ENCODE results near the gene LY86.
A peak's percentile ranks its signal among the peaks of the same experiment; 100 is the strongest.

Gene LY86

GRCh38 chr6:6685249-6686040, 96.9 kb downstream of the LY86 start:
- DNase-seq: no peak

- no peak for DNase-seq
Measured at GRCh38 chr6:6686176-6686575, 97.7 kb downstream of the LY86 start.

- DNase-seq: peak in 1 of 2 donors; percentile 70
Measured at GRCh38 chr6:6686748-6687601, 98.5 kb downstream of the LY86 start.

GRCh38 chr6:6688283-6688682, 99.8 kb downstream of the LY86 start:
- DNase-seq: no peak

GRCh38 chr6:6688951-6689350, 100.4 kb downstream of the LY86 start:
- no peak for DNase-seq

GRCh38 chr6:6689400-6690143, 101.1 kb downstream of the LY86 start:
- no peak for DNase-seq

GRCh38 chr6:6690144-6690483, 101.6 kb downstream of the LY86 start:
- no peak for DNase-seq

GRCh38 chr6:6694368-6694780, 105.9 kb downstream of the LY86 start:
- DNase-seq: no peak

- no peak for DNase-seq
Measured at GRCh38 chr6:6694825-6695624, 106.5 kb downstream of the LY86 start.

- no peak for DNase-seq
Measured at GRCh38 chr6:6695625-6696276, 107.2 kb downstream of the LY86 start.

GRCh38 chr6:6696867-6697531, 108.5 kb downstream of the LY86 start:
- peak in 1 of 2 donors; percentile 18 for DNase-seq

- no peak for DNase-seq
Measured at GRCh38 chr6:6697620-6698019, 109.1 kb downstream of the LY86 start.

GRCh38 chr6:6699741-6700367, 111.3 kb downstream of the LY86 start:
- DNase-seq: peak in 1 of 2 donors; percentile 32

GRCh38 chr6:6700407-6701270, 112.1 kb downstream of the LY86 start:
- no peak for DNase-seq

- DNase-seq: no peak
Measured at GRCh38 chr6:6701864-6702263, 113.3 kb downstream of the LY86 start.

GRCh38 chr6:6703699-6704098, 115.2 kb downstream of the LY86 start:
- DNase-seq: no peak

All from CD4-positive, alpha-beta T cell treated with Interferon alpha-2 for 1 hour (primary cell).